Measurements from ENCODE around the gene IGFL4. TPM values are rescaled to one million over a fixed set of nuclear protein-coding genes. Genes with fewer than 3 reads are reported as not detected.

The IGFL4 gene
- not detected in 2 replicates for total RNA-seq (2014; rRNA removed; shearing (Covaris generic); ENCODE audit: low replicate concordance)

GRCh38 chr19:46040952-46041500 lies at the start of gene IGFL4:
TSS of gene IGFL4 (minus strand) at chr19:46041002. CDS start at chr19:46040962, 40 bp downstream.
- no peak within 1 kb of the TSS for H3K9ac ChIP-seq (ENCODE audit: low read length)
- no peaks in the 10 kb centered on the region for H4K20me1 ChIP-seq (ENCODE audit: insufficient read depth, low read depth, low read length)
- H3K36me3 ChIP-seq (ENCODE audit: insufficient read depth, low read length): no peaks in the 10 kb centered on the region
- no peaks in the 10 kb centered on the region for H3K79me2 ChIP-seq (ENCODE audit: low read length)
- H3K4me1 ChIP-seq (ENCODE audit: low read length): no peaks in the 10 kb centered on the region
- no peaks in the 10 kb centered on the region for H3K9me2 ChIP-seq (replicated peaks; ENCODE audit: insufficient read depth, low read length)
- no peak for DNase-seq
- no peak within 1 kb of the TSS for H3K4me3 ChIP-seq (ENCODE audit: low read length)
- no peaks in the 10 kb centered on the region for H3K27me3 ChIP-seq (ENCODE audit: low read length)
- H3K27ac ChIP-seq (ENCODE audit: low read length): no peak within 1 kb of the TSS
- no peak within 1 kb of the TSS for H2AFZ ChIP-seq (ENCODE audit: low read length)
- H3K9me3 ChIP-seq (ENCODE audit: low read length): no peaks in the 10 kb centered on the region
- no peak within 1 kb of the TSS for H3K4me2 ChIP-seq (ENCODE audit: low read depth, low read length, poor library complexity, severe bottlenecking)

- H3K27me3 ChIP-seq (ENCODE audit: low read length): no peaks in the 10 kb centered on the region
- no peaks in the 10 kb centered on the region for H3K79me2 ChIP-seq (ENCODE audit: low read length)
- H3K9ac ChIP-seq (ENCODE audit: low read length): no peak overlapping the region
- H3K36me3 ChIP-seq (ENCODE audit: insufficient read depth, low read length): no peaks in the 10 kb centered on the region
- H3K9me2 ChIP-seq (replicated peaks; ENCODE audit: insufficient read depth, low read length): no peaks in the 10 kb centered on the region
- no peak for DNase-seq
- no peaks in the 10 kb centered on the region for H4K20me1 ChIP-seq (ENCODE audit: insufficient read depth, low read depth, low read length)
- H3K9me3 ChIP-seq (ENCODE audit: low read length): peaks cover 14% of the 10 kb centered on the region
- H2AFZ ChIP-seq (ENCODE audit: low read length): no peak overlapping the region
- H3K4me2 ChIP-seq (ENCODE audit: low read depth, low read length, poor library complexity, severe bottlenecking): no peak overlapping the region
- no peak overlapping the region for H3K27ac ChIP-seq (ENCODE audit: low read length)
- no peaks in the 10 kb centered on the region for H3K4me1 ChIP-seq (ENCODE audit: low read length)
- no peak overlapping the region for H3K4me3 ChIP-seq (ENCODE audit: low read length)
These were observed 49.6 kb upstream of the IGFL4 start for GRCh38 chr19:46090444-46090843.

DNA sequence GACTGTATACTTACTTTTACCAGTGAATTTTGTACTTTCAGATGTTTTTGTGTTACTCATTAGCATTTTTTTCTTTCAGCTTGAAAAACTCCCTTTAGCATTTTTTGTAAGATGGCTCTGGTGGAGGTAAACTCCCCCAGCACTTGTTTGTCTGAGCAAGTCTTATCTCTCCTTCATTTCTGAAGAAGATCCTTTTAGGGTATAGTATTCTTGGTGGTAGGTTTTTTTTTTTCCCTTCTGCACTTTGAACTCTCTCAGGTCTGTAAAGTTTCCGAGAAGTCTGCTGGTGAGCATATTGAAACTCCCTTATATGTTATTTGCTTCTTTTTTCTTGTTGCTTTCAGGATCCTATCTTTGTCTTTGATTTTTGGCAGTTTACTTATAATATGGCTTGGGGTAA lies 48.6 kb upstream of the IGFL4 start:
- H3K9ac ChIP-seq (ENCODE audit: low read length): no peak overlapping the region
- H3K36me3 ChIP-seq (ENCODE audit: insufficient read depth, low read length): no peaks in the 10 kb centered on the region
- no peak overlapping the region for H3K4me2 ChIP-seq (ENCODE audit: low read depth, low read length, poor library complexity, severe bottlenecking)
- no peaks in the 10 kb centered on the region for H3K79me2 ChIP-seq (ENCODE audit: low read length)
- H4K20me1 ChIP-seq (ENCODE audit: insufficient read depth, low read depth, low read length): no peaks in the 10 kb centered on the region
- no peaks in the 10 kb centered on the region for H3K4me1 ChIP-seq (ENCODE audit: low read length)
- no peak for DNase-seq
- no peaks in the 10 kb centered on the region for H3K9me2 ChIP-seq (replicated peaks; ENCODE audit: insufficient read depth, low read length)
- no peak overlapping the region for H3K4me3 ChIP-seq (ENCODE audit: low read length)
- H3K9me3 ChIP-seq (ENCODE audit: low read length): peaks cover 15% of the 10 kb centered on the region
- no peaks in the 10 kb centered on the region for H3K27me3 ChIP-seq (ENCODE audit: low read length)
- no peak overlapping the region for H3K27ac ChIP-seq (ENCODE audit: low read length)
- no peak overlapping the region for H2AFZ ChIP-seq (ENCODE audit: low read length)

DNA sequence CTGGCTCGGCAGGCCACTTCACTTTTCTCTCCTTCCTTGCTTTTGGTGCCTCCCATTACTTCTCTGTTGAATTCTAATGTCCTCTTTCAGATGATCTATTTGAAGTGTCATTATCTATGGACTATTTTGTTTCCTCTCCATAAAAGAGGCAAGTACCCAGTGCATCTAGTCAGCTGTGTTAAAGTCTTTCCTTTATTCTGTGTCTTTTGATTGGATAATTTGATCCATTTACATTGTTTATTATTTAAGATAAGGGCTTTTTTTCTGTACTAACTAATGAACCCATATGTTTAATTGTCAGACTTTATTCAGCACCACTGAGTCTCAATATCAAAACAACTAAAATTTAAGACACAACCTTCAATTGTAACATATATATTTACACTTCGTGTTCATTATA lies 47.3 kb upstream of the IGFL4 start:
- no peak overlapping the region for H3K4me3 ChIP-seq (ENCODE audit: low read length)
- no peaks in the 10 kb centered on the region for H3K27me3 ChIP-seq (ENCODE audit: low read length)
- H3K4me2 ChIP-seq (ENCODE audit: low read depth, low read length, poor library complexity, severe bottlenecking): no peak overlapping the region
- no peak overlapping the region for H3K27ac ChIP-seq (ENCODE audit: low read length)
- no peak overlapping the region for H2AFZ ChIP-seq (ENCODE audit: low read length)
- H3K9ac ChIP-seq (ENCODE audit: low read length): no peak overlapping the region
- no peaks in the 10 kb centered on the region for H4K20me1 ChIP-seq (ENCODE audit: insufficient read depth, low read depth, low read length)
- peaks cover 15% of the 10 kb centered on the region for H3K9me3 ChIP-seq (ENCODE audit: low read length)
- DNase-seq: no peak
- H3K9me2 ChIP-seq (replicated peaks; ENCODE audit: insufficient read depth, low read length): no peaks in the 10 kb centered on the region
- no peaks in the 10 kb centered on the region for H3K79me2 ChIP-seq (ENCODE audit: low read length)
- no peaks in the 10 kb centered on the region for H3K36me3 ChIP-seq (ENCODE audit: insufficient read depth, low read length)
- H3K4me1 ChIP-seq (ENCODE audit: low read length): no peaks in the 10 kb centered on the region

DNA sequence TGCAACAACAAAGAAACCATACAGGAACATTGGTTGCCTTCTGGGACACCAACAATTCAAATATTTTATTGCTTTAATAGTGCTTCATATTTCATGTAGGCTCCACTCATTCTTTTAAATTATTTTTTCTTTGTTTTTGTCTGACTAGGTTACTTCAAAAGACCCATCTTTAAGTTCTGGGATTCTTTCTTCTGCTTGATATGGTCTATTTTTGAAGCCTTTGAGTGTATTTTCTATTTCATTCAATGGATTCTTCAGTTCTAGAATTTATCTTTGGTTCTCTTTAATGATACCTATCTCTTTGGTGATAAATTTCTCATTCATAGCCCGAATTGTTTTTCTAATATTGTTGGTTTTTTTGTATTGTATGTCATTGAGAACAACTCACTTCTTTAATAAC lies 45.1 kb upstream of the IGFL4 start:
- no peak for DNase-seq
- H3K4me2 ChIP-seq (ENCODE audit: low read depth, low read length, poor library complexity, severe bottlenecking): no peak overlapping the region
- no peaks in the 10 kb centered on the region for H3K79me2 ChIP-seq (ENCODE audit: low read length)
- H3K27ac ChIP-seq (ENCODE audit: low read length): no peak overlapping the region
- H3K9me3 ChIP-seq (ENCODE audit: low read length): peaks cover 15% of the 10 kb centered on the region
- no peaks in the 10 kb centered on the region for H3K36me3 ChIP-seq (ENCODE audit: insufficient read depth, low read length)
- H2AFZ ChIP-seq (ENCODE audit: low read length): no peak overlapping the region
- H3K9ac ChIP-seq (ENCODE audit: low read length): no peak overlapping the region
- H3K4me1 ChIP-seq (ENCODE audit: low read length): no peaks in the 10 kb centered on the region
- no peaks in the 10 kb centered on the region for H4K20me1 ChIP-seq (ENCODE audit: insufficient read depth, low read depth, low read length)
- H3K9me2 ChIP-seq (replicated peaks; ENCODE audit: insufficient read depth, low read length): no peaks in the 10 kb centered on the region
- no peaks in the 10 kb centered on the region for H3K27me3 ChIP-seq (ENCODE audit: low read length)
- H3K4me3 ChIP-seq (ENCODE audit: low read length): no peak overlapping the region

DNA sequence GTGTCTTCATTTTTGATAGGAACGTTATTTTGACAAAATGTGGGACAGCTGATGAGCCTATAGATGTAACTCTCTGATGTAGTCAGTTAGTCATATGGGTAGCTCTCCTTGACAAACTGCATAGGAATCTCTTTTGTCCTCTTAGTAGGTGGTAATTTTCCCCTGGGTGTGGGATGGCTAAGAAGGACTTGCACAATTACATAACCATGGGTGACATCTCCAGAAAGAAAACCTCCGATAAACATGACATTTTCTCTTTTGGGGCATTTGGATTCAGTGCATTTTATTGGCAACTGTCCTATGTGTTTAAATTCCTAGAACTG lies 41.9 kb upstream of the IGFL4 start:
- Histone ChIP-seq H3K79me2 (ENCODE audit: low read length) (no peaks in the 10 kb centered on the region), H3K27ac (ENCODE audit: low read length) (no peak overlapping the region), H3K9me3 (ENCODE audit: low read length) (peaks cover 15% of the 10 kb centered on the region), H4K20me1 (ENCODE audit: insufficient read depth, low read depth, low read length) (no peaks in the 10 kb centered on the region), H3K9ac (ENCODE audit: low read length) (no peak overlapping the region), H3K4me2 (ENCODE audit: low read depth, low read length, poor library complexity, severe bottlenecking) (no peak overlapping the region), H3K9me2 (replicated peaks; ENCODE audit: insufficient read depth, low read length) (no peaks in the 10 kb centered on the region), H3K4me1 (ENCODE audit: low read length) (no peaks in the 10 kb centered on the region), H3K4me3 (ENCODE audit: low read length) (no peak overlapping the region), H2AFZ (ENCODE audit: low read length) (no peak overlapping the region), H3K36me3 (ENCODE audit: insufficient read depth, low read length) (no peaks in the 10 kb centered on the region), H3K27me3 (ENCODE audit: low read length) (no peaks in the 10 kb centered on the region)
- no peak for DNase-seq

DNA sequence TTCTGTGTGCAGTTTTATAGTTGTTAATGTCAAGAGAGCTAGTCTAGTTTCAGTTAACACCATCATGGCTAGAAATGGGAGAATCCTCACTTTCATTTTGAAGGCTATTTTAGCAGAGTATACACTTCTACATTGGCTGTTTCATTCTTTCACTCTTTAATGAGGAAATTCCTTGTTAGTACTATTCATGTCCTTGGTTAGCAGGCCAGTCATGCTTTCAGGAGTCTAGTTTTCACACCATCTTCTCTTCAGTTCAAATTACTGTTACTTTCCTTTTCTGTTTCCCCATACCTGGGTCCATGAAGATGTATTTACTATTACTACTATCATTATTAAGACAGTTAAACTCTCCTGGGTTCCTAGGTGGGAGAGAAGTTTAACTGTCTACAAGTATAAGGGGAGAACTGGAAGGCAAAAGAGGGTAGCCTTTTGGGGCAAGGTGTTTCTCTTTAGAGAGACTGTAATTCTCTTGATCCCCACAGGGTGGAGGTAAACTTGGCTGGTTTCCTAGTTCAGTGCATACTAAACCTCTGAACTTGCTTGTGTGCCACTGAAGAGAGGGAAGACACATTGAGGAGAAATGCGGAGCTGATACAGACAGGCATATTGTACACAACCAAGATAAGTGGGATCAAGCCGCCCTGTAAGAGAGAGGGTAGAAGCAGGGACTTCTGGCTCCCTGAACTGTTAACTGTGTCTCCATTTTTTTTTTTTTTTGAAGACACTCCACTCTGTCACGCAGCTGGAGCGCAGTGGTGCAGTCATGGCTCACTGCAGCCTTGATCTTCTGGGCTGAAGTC lies 41.3 kb upstream of the IGFL4 start:
- no peak overlapping the region for H3K9ac ChIP-seq (ENCODE audit: low read length)
- peak; percentile 71 for DNase-seq
- H3K27ac ChIP-seq (ENCODE audit: low read length): no peak overlapping the region
- no peaks in the 10 kb centered on the region for H3K36me3 ChIP-seq (ENCODE audit: insufficient read depth, low read length)
- no peaks in the 10 kb centered on the region for H3K9me2 ChIP-seq (replicated peaks; ENCODE audit: insufficient read depth, low read length)
- H3K9me3 ChIP-seq (ENCODE audit: low read length): peaks cover 15% of the 10 kb centered on the region
- H3K27me3 ChIP-seq (ENCODE audit: low read length): no peaks in the 10 kb centered on the region
- no peaks in the 10 kb centered on the region for H3K79me2 ChIP-seq (ENCODE audit: low read length)
- H4K20me1 ChIP-seq (ENCODE audit: insufficient read depth, low read depth, low read length): no peaks in the 10 kb centered on the region
- H2AFZ ChIP-seq (ENCODE audit: low read length): no peak overlapping the region
- H3K4me1 ChIP-seq (ENCODE audit: low read length): no peaks in the 10 kb centered on the region
- no peak overlapping the region for H3K4me2 ChIP-seq (ENCODE audit: low read depth, low read length, poor library complexity, severe bottlenecking)
- H3K4me3 ChIP-seq (ENCODE audit: low read length): no peak overlapping the region

- no peak overlapping the region for H3K4me3 ChIP-seq (ENCODE audit: low read length)
These were observed 39.8 kb upstream of the IGFL4 start for GRCh38 chr19:46080561-46080960.

More at GRCh38 chr19:46080561-46080960, 39.8 kb upstream of the IGFL4 start:
- H4K20me1 ChIP-seq (ENCODE audit: insufficient read depth, low read depth, low read length): no peaks in the 10 kb centered on the region
- no peak overlapping the region for H3K9ac ChIP-seq (ENCODE audit: low read length)
- no peak overlapping the region for H3K27ac ChIP-seq (ENCODE audit: low read length)
- no peak overlapping the region for H3K4me2 ChIP-seq (ENCODE audit: low read depth, low read length, poor library complexity, severe bottlenecking)
- peaks cover 3% of the 10 kb centered on the region for H3K9me3 ChIP-seq (ENCODE audit: low read length)
- H3K79me2 ChIP-seq (ENCODE audit: low read length): no peaks in the 10 kb centered on the region
- H3K4me1 ChIP-seq (ENCODE audit: low read length): no peaks in the 10 kb centered on the region
- H3K36me3 ChIP-seq (ENCODE audit: insufficient read depth, low read length): no peaks in the 10 kb centered on the region
- no peaks in the 10 kb centered on the region for H3K27me3 ChIP-seq (ENCODE audit: low read length)
- no peak for DNase-seq
- H3K9me2 ChIP-seq (replicated peaks; ENCODE audit: insufficient read depth, low read length): no peaks in the 10 kb centered on the region
- no peak overlapping the region for H2AFZ ChIP-seq (ENCODE audit: low read length)
